ENCODE results near the gene C16orf74. TPM values are rescaled to one million over a fixed set of nuclear protein-coding genes. Genes with fewer than 3 reads are reported as not detected.

The C16orf74 gene
- total and polyA plus RNA-seq, 2 of the 8 experiments (the other 6 are each of a cell fraction or from before 2014, with no cell fraction given), result 7.3 to 9.3 TPM

DNA sequence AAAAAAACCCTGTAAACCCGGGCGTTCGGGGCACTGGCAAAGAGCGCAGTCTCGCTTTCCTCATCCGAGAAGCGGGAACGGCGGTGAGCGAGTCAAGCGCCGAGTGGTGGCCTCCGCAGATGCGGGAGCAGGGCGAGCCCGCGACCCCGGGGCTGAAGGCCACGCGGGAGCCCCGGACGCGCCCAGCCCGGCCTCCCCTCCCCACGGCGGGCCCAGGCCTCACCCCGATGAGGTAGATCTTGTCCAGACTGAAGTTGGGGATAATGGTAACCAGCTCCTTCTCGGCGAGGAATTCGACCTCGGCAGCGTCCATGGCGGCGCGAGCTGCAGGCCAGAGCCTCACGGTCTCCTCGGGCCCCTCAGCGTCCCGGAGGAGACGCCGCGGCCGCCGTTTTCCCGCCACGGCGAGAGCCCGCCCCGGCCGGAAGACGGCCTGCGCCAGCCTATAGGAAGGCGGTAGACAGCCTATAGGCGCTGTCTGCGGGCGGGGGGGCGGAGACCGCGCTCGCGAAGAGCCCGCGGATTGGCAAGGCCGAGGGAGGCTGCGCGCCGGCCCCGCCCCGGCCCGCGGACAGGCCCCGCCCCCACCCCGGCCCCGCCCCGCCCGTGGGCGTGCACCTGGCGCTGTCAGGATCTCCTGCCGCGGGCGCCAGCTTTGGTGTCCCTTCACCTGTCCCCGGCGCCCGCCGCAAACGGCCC lies 62.2 kb downstream of the C16orf74 start, which contains the start of gene GINS2 (continued):
- TF ChIP-seq, protein P1, sequence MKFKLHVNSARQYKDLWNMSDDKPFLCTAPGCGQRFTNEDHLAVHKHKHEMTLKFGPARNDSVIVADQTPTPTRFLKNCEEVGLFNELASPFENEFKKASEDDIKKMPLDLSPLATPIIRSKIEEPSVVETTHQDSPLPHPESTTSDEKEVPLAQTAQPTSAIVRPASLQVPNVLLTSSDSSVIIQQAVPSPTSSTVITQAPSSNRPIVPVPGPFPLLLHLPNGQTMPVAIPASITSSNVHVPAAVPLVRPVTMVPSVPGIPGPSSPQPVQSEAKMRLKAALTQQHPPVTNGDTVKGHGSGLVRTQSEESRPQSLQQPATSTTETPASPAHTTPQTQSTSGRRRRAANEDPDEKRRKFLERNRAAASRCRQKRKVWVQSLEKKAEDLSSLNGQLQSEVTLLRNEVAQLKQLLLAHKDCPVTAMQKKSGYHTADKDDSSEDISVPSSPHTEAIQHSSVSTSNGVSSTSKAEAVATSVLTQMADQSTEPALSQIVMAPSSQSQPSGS (IDR thresholded peaks at IDR 0.05; ENCODE audit: low read length), result no peak
- no peak for TF ChIP-seq BACH1 (IDR thresholded peaks at IDR 0.05; ENCODE audit: low read length)
- no peak for TF ChIP-seq POU5F1 (IDR thresholded peaks at IDR 0.05; ENCODE audit: low read depth, low read length)
- no peak for TF ChIP-seq SAP30 (IDR thresholded peaks at IDR 0.05; ENCODE audit: insufficient read depth, insufficient replicate concordance, low read length)
- TF ChIP-seq EP300 (IDR thresholded peaks at IDR 0.05; ENCODE audit: borderline replicate concordance in 1 of 2, low read depth in 2 of 2, low read length in 2 of 2), result no peak
- no peak for TF ChIP-seq MAFK (IDR thresholded peaks at IDR 0.05; ENCODE audit: low read depth, low read length)
- TF ChIP-seq RBBP5 (IDR thresholded peaks at IDR 0.05; ENCODE audit: borderline replicate concordance, low read depth, low read length), result 0 out of 2 replicates have a peak, but pooled peaks have one; percentile 50
- TF ChIP-seq, protein P2, sequence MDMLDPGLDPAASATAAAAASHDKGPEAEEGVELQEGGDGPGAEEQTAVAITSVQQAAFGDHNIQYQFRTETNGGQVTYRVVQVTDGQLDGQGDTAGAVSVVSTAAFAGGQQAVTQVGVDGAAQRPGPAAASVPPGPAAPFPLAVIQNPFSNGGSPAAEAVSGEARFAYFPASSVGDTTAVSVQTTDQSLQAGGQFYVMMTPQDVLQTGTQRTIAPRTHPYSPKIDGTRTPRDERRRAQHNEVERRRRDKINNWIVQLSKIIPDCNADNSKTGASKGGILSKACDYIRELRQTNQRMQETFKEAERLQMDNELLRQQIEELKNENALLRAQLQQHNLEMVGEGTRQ (IDR thresholded peaks at IDR 0.05; ENCODE audit: low read length), result no peak
- TF ChIP-seq, protein P3, sequence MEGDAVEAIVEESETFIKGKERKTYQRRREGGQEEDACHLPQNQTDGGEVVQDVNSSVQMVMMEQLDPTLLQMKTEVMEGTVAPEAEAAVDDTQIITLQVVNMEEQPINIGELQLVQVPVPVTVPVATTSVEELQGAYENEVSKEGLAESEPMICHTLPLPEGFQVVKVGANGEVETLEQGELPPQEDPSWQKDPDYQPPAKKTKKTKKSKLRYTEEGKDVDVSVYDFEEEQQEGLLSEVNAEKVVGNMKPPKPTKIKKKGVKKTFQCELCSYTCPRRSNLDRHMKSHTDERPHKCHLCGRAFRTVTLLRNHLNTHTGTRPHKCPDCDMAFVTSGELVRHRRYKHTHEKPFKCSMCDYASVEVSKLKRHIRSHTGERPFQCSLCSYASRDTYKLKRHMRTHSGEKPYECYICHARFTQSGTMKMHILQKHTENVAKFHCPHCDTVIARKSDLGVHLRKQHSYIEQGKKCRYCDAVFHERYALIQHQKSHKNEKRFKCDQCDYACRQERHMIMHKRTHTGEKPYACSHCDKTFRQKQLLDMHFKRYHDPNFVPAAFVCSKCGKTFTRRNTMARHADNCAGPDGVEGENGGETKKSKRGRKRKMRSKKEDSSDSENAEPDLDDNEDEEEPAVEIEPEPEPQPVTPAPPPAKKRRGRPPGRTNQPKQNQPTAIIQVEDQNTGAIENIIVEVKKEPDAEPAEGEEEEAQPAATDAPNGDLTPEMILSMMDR (IDR thresholded peaks at IDR 0.05; ENCODE audit: control extremely low read depth in 1 of 3, insufficient read depth in 1 of 3, low read depth in 1 of 3, low read length in 3 of 3), result no peak
- TF ChIP-seq NANOG (IDR thresholded peaks at IDR 0.05; ENCODE audit: insufficient read depth, low read depth, low read length, poor library complexity, severe bottlenecking), result no peak
- TF ChIP-seq, protein P4, sequence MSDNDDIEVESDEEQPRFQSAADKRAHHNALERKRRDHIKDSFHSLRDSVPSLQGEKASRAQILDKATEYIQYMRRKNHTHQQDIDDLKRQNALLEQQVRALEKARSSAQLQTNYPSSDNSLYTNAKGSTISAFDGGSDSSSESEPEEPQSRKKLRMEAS (IDR thresholded peaks at IDR 0.05), result peak; percentile 92
- no peak for TF ChIP-seq RFX5 (IDR thresholded peaks at IDR 0.05; ENCODE audit: borderline replicate concordance, low read depth, low read length)
- no peak for TF ChIP-seq CTBP2 (IDR thresholded peaks at IDR 0.05; ENCODE audit: borderline replicate concordance, insufficient read depth, insufficient read length, low read length)
- no peak for TF ChIP-seq SIX5 (IDR thresholded peaks at IDR 0.05; ENCODE audit: low read depth, low read length)
- TF ChIP-seq JUND (IDR thresholded peaks at IDR 0.05; ENCODE audit: low read length), result no peak
- TF ChIP-seq, protein P5, sequence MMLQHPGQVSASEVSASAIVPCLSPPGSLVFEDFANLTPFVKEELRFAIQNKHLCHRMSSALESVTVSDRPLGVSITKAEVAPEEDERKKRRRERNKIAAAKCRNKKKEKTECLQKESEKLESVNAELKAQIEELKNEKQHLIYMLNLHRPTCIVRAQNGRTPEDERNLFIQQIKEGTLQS (IDR thresholded peaks at IDR 0.05; ENCODE audit: insufficient read depth, low read depth, low read length), result no peak
- TF ChIP-seq HDAC6 (IDR thresholded peaks at IDR 0.05; ENCODE audit: low read depth, low read length), result no peak
